Stomach smooth muscle (tissue), 2 donors: ENCODE results near the gene SNAPC4.
"Not testable (repeated sequence)": the region's sequence is repeated elsewhere in the genome, so short reads cannot be mapped to it uniquely, and the experiment has no call there.

Experiments
- H3K27ac ChIP-seq: one replicate; pipeline ENCODE4 v1.7.0; 2013; ENCODE audit warnings: mild to moderate bottlenecking, low read length, inconsistent platforms
- H3K27me3 ChIP-seq, 2 donors: one replicate each; pipeline ENCODE4 v1.7.0; 2013; ENCODE audit warnings: low read length in 2 of 2; ENCODE audit not compliant: insufficient read depth in 2 of 2, control insufficient read depth in 1 of 2
- H3K36me3 ChIP-seq, 2 donors: one replicate each; pipeline ENCODE4 v1.7.0; 2013; ENCODE audit warnings: low read length in 2 of 2; ENCODE audit not compliant: control insufficient read depth in 2 of 2, insufficient read depth in 2 of 2
- H3K4me1 ChIP-seq: one replicate; pipeline ENCODE4 v1.7.0; 2013; ENCODE audit warnings: low read length; ENCODE audit not compliant: control insufficient read depth, insufficient read depth
- H3K4me3 ChIP-seq, 2 donors: one replicate each; pipeline ENCODE4 v1.7.0; 2013; ENCODE audit warnings: low read length in 2 of 2
- H3K9ac ChIP-seq, 2 donors: one replicate each; pipeline ENCODE4 v1.7.0; 2013; ENCODE audit warnings: low read length in 2 of 2, mild to moderate bottlenecking in 1 of 2
- H3K9me3 ChIP-seq, 2 donors: one replicate each; pipeline ENCODE4 v1.7.0; 2013; ENCODE audit warnings: low read length in 2 of 2; ENCODE audit not compliant: control insufficient read depth in 2 of 2
- donor health status: healthy.
- donor health status: Pancreatic carcinoma.

The SNAPC4 gene

GRCh38 chr9:136405904-136406303 is 5.9 kb upstream of the SNAPC4 start:
- not testable (repeated sequence) for H3K27me3 ChIP-seq, H3K9me3 ChIP-seq, H3K9ac ChIP-seq, H3K4me3 ChIP-seq, H3K27ac ChIP-seq
- peaks cover 14 to 23% of the 10 kb centered on the region in 2 donors for H3K36me3 ChIP-seq
- peaks cover 16% of the 10 kb centered on the region for H3K4me1 ChIP-seq

DNA sequence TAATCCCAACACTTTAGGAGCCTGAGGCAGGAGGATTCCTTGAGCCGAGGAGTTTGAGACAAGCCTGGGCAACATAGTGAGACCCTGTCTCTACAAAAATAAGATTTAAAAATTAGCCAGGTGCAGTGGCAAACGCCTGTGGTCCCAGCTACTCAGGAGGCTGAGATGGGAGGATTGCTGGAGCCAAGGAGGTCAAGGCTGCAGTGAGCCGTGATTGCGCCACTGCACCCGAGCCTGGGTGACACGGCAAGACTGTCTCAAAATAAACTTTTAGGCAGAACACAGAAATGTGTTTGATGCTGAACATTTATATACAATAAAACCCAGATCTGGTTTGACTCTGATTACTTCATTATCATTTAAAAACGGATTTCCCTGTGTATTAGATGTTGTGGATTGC is 5.5 kb upstream of the SNAPC4 start:
- no peaks in the 10 kb centered on the region for H3K9me3 ChIP-seq
- peaks cover 18% of the 10 kb centered on the region for H3K4me1 ChIP-seq
- no peak overlapping the region for H3K9ac ChIP-seq
- H3K36me3 ChIP-seq = peaks cover 14 to 23% of the 10 kb centered on the region in 2 donors
- H3K27ac ChIP-seq = no peak overlapping the region
- H3K27me3 ChIP-seq = no peaks in the 10 kb centered on the region
- H3K4me3 ChIP-seq = no peak overlapping the region

DNA sequence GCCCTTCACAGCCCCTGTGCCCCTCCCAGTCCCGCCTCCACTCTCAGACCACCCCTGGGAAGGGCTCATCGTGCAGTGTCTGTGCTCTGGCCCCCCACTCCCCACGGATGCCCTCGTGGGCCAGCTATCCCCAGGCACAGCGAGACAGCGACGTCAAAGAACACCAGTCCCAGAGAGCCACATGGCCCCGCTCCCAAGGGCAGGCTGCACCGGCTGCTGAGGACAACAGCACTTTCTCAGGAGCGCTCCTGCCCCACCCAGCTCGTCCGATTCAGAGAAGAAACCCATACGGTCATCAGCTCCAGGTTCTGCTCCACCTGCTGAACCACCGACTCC is 4.8 kb upstream of the SNAPC4 start:
- Histone ChIP-seq H3K36me3 (peaks cover 14 to 23% of the 10 kb centered on the region in 2 donors), H3K27ac (no peak overlapping the region), H3K4me1 (peaks cover 17% of the 10 kb centered on the region), H3K9me3 (no peaks in the 10 kb centered on the region), H3K4me3 (no peak overlapping the region), H3K9ac (no peak overlapping the region), H3K27me3 (no peaks in the 10 kb centered on the region)

DNA sequence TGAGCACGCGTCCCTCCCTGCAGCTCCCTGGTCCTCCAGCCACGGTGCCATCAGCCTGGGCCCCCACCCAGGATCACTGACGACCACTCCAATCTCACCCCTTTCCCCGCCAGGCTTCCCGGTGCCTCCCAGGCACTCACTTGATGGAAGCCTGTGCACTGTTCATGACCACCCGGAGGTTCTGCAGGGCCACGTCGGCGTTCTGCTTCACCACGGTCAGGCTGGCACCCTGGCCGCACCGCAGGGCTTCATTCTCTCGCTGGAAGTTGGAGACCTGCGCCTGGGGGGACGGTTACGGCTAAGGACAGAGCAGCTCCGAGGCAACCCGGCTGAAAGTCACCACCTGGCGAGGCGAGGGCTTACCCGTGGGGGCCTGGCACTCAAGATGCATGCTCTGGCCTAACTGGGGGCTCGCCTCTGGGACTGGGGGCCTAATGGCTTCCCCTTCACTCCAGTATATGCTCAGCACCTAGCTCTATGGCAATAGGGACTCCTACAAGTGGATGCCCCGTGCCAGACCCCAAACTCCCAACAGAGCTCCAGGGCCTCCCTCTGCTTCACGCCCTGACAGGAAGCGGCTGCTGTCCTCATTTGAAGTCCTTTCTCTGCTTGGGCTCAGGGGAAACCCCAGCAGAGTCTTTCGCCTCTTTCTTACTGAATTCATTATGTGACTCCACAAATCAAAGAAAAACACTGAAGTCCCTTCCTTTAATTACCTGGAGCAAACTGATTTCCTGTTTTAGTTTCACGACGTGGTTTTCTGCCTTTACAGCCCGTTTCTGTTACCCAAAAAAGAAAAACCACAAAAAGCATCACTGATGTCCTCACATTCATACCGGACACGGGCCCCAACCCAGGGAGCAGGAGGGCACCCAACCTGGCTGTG is 4.2 kb upstream of the SNAPC4 start:
- Histone ChIP-seq H3K27me3 (no peaks in the 10 kb centered on the region), H3K4me3 (no peak overlapping the region), H3K4me1 (peaks cover 18% of the 10 kb centered on the region), H3K9ac (no peak overlapping the region), H3K9me3 (no peaks in the 10 kb centered on the region), H3K36me3 (peaks cover 14 to 23% of the 10 kb centered on the region in 2 donors), H3K27ac (no peak overlapping the region)

DNA sequence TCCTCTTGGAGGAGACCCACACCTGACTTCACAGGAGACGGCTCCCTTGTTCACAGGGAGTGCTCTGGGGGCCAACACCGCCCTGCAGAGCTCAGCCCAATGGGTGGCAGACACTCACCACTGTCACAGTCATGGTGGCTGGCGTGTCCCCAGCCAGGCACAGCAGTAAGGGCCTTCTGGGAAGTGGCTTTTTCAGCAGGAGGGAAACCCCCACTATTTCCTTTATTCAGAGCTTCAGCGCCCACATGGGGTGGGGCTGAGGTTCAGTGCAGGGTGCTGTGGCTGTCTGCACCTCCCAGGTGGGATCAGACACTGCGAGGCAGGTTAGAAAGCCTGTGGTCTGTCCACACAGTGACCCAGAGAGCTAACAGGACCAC is 3.6 kb upstream of the SNAPC4 start:
- Histone ChIP-seq H3K4me3 (no peak overlapping the region), H3K36me3 (peaks cover 14 to 23% of the 10 kb centered on the region in 2 donors), H3K9me3 (no peaks in the 10 kb centered on the region), H3K4me1 (peaks cover 21% of the 10 kb centered on the region), H3K27ac (no peak overlapping the region), H3K9ac (no peak overlapping the region), H3K27me3 (no peaks in the 10 kb centered on the region)

- no peaks in the 10 kb centered on the region for H3K27me3 ChIP-seq
- peaks cover 10 to 22% of the 10 kb centered on the region in 2 donors for H3K36me3 ChIP-seq
- no peaks in the 10 kb centered on the region for H3K9me3 ChIP-seq
- H3K4me1 ChIP-seq = peaks cover 25% of the 10 kb centered on the region
- H3K9ac ChIP-seq = no peak overlapping the region
- H3K4me3 ChIP-seq = no peak overlapping the region
- no peak overlapping the region for H3K27ac ChIP-seq
These were observed 2.1 kb upstream of the SNAPC4 start for GRCh38 chr9:136402067-136402466.

DNA sequence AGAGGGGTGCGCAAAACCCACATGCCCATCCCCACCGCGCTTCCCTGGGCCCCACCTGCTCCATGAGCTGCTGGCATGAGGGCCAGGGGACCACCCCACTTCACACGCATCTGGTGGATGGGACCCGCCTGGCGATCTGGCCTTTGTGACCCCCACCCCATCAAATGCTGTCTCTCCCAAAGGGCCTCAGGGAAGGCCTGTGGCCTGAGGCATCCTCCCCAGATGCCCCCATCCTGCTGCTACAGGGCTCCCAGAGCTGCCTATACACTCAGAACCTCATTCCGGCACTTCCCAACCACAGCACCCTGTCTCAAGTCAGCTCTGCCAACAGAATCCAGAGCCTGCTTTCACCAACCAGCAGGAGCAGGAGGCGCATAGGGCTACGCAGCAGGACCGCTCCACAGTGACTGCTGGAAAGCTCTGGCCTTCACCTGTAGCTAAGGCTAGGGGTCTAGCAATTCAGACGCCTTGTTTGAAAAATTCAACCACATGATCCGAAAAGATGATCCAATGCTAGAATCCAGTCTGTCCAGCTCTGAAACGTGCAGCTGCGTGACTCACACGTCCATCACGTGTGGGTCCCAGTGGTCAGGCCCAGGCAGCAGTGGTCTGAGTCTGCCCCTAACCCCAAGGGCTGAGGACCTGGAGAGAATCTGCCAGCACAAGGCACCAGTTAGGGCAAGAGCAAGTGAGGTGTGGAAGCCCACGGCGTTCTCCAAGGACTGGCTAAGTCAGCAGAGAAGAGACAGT is 1.4 kb upstream of the SNAPC4 start:
- Histone ChIP-seq H3K4me3 (no peak overlapping the region), H3K36me3 (peaks cover 11 to 24% of the 10 kb centered on the region in 2 donors), H3K9me3 (no peaks in the 10 kb centered on the region), H3K27me3 (no peaks in the 10 kb centered on the region), H3K9ac (peak overlapping the region in 1 of 2 donors; percentile 10), H3K27ac (no peak overlapping the region), H3K4me1 (peaks cover 25% of the 10 kb centered on the region)

GRCh38 chr9:136399176-136400037 is 563 bp downstream of the SNAPC4 start:
- Histone ChIP-seq H3K27ac (no peak overlapping the region), H3K9ac (peak overlapping the region; percentile 66 to 68), H3K4me1 (peaks cover 25% of the 10 kb centered on the region), H3K4me3 (peak overlapping the region; percentile 79 to 83), H3K27me3 (no peaks in the 10 kb centered on the region), H3K9me3 (no peaks in the 10 kb centered on the region), H3K36me3 (peaks cover 27 to 32% of the 10 kb centered on the region in 2 donors)

GRCh38 chr9:136398286-136398685 is 1.7 kb downstream of the SNAPC4 start:
- Histone ChIP-seq H3K4me3 (peak overlapping the region in 1 of 2 donors; percentile 83), H3K9me3 (no peaks in the 10 kb centered on the region), H3K4me1 (peaks cover 23% of the 10 kb centered on the region), H3K9ac (peak overlapping the region in 1 of 2 donors; percentile 68), H3K27me3 (no peaks in the 10 kb centered on the region), H3K27ac (no peak overlapping the region), H3K36me3 (peaks cover 28 to 31% of the 10 kb centered on the region in 2 donors)

DNA sequence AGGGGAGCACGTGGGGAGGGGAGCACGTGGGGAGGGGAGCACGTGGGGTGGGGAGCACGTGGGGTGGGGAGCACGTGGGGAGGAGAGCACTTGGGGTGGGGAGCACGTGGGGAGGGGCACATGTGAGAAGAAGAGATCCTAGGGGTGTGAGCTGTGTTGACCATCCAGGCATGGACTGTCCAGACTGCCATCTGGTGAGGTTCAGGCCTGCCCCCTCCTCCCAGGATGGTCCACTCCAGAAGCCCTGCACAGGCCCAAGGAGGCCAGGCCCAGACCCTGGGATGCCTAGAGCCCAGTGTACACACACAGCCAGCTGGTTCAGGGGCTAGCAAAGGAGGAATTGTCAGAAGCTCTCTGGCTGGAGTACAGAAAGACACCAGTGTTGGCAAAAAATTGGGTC is 2.3 kb downstream of the SNAPC4 start:
- Histone ChIP-seq H3K36me3 (peaks cover 28 to 34% of the 10 kb centered on the region in 2 donors), H3K4me3 (no peak overlapping the region)

More for the DNA sequence above, 2.3 kb downstream of the SNAPC4 start:
- H3K9ac ChIP-seq = no peak overlapping the region
- H3K27me3 ChIP-seq = no peaks in the 10 kb centered on the region
- H3K9me3 ChIP-seq = no peaks in the 10 kb centered on the region
- H3K4me1 ChIP-seq = peaks cover 23% of the 10 kb centered on the region
- no peak overlapping the region for H3K27ac ChIP-seq
